HG03442 (cell line): ENCODE measurements around the gene NFIB.

Source experiments
- ATAC-seq: cut with Tn5 transposase; IDR thresholded peaks from one replicate; pipeline ENCODE4 v1.9.1; 2021; ENCODE audit warnings: mild to moderate bottlenecking, moderate library complexity; ENCODE audit not compliant: unreplicated experiment

The NFIB gene

DNA sequence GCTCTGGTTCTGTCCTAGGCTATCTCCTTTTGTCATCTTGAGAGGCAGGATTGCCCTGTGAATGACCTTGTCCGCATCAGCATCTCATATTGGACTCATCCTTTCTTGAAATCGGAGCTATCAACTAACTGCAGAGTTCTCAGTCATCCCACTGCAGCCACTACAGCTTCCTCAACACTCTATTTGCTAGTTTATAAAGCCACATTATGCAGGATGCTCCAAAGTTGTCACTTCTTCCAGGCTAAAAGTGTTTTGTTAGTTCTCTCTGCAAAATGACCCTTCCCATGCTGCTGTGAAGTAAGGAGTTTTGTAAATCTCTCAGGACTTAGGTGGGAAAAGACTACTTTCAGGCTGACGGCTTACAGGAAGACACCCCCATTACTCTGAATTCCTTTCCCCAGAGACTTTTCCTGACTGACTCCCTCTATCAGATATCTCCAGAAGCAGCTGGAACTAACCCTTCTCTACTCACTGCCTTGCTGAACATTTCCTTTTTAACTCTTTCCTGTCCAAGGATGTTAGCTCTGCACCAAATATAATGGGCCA is 257.6 kb downstream of the NFIB start:
- no peak for ATAC-seq

DNA sequence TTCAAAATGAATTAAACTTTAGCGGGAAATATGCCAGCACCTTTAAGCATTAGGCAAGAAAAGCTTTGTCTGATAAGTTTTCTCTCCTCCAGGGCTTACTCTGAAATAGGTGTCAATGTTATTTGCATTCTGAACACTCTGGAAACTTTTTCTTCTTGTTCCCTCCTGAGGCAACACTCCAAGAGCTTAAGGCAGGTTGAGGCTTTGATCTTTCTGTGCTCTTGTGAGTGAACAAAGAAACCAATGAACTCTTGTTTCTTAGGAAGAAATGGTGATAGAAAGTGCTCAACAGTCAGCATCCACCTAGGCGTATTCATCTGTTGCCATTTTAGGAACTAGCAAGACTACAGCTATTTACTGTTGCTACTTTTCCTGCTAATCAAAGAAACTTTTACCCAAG is 259.8 kb downstream of the NFIB start:
- ATAC-seq, result no peak

DNA sequence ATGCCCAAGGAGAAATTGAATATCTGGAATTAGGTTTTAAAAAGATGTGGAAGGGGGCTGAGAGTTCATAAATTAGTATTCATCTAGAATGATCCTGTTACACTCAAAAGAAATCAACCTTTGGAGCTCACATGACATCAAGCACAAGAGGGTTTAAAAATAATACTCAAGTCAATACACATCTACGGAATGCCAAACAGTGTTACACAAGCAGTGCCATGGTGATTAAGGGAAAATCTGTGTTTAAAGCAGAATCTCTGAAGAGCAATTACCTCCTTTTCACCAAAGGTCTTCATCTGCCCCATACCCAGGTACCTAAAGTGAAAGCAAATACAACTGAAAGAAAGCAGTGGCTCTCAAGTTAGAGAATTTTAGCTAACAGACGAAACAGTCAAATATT is 261.6 kb downstream of the NFIB start:
- no peak for ATAC-seq

DNA sequence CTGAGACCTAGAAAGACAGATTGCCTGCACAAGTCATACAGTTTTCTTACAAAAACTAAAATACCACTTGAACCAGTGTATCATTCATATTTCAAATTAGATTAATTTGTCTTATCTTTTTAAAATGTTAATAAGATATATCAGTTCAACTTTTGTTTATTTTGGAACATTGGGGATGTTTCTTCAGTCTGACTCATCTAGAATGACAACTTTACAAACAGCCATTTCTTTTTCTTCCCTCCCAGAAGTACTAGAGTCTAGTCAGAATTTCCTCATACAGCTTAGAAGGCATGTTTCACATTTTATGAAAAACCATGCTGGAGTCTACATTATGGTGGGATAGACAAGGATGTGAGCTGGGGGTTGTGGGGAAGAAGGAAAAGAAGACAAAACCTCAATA is 262.5 kb downstream of the NFIB start:
- ATAC-seq, result no peak

- ATAC-seq, result no peak
Measured at GRCh38 chr9:14043483-14043882, 270.5 kb downstream of the NFIB start.

- no peak for ATAC-seq
Measured at GRCh38 chr9:14037331-14037730, 276.6 kb downstream of the NFIB start.

DNA sequence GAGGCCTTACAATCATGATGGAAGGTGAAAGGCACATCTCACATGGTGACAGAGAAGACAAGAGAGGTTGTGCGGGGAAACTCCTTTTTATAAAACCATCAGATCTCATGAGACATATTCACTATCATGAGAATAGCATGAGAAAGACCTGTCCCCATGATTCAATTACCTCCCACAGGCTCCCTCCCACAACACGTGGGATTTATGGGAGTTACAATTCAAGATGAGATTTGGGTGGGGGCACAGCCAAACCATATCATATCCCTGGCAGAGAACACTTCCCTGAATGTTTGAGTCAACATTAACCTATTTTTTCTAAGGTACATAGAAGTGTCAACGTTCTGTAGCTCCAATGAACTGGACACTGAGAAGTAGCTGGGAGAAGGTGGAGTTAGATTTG is 280.9 kb downstream of the NFIB start:
- no peak for ATAC-seq
